Measurements from ENCODE around the gene ABLIM3. TPM values are rescaled to one million over a fixed set of nuclear protein-coding genes. Genes with fewer than 3 reads are reported as not detected.

The ABLIM3 gene
- total RNA-seq, 2 experiments from 2014 or later: not detected

GRCh38 chr5:149274939-149275338 lies 133.6 kb downstream of the ABLIM3 start:
- Mint-ChIP-seq H3K9me3 (no peaks in the 10 kb centered on the region), H3K4me3 (no peak overlapping the region), H3K36me3 (no peaks in the 10 kb centered on the region), H3K4me1 (peaks cover 6% of the 10 kb centered on the region), H3K27ac (no peak overlapping the region), H3K27me3 (peaks cover 40% of the 10 kb centered on the region)
- no peak for DNase-seq

DNA sequence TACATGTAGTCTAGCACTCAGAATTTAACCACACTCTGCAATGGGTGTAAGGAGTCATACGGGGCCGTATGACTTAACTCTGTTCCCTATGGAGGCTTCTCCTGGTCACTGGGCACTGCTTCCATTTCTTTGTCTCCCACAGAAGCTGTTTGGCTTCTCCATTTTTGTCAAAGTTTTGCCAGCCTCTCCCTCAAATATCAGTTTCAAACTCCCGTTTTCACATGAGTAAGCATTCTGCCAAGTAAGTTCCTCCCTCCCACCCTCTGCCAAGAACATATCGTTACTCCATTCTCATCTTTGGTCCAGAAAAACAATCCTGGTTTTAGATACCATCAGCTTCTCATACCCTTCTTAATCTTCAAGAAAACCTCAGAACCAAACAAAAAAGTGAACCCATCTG lies 136.5 kb downstream of the ABLIM3 start:
- H3K4me1 Mint-ChIP-seq: no peaks in the 10 kb centered on the region
- H3K27ac Mint-ChIP-seq: no peak overlapping the region
- no peak overlapping the region for H3K4me3 Mint-ChIP-seq
- H3K27me3 Mint-ChIP-seq: peaks cover 17% of the 10 kb centered on the region
- no peak for DNase-seq
- no peaks in the 10 kb centered on the region for H3K9me3 Mint-ChIP-seq
- H3K36me3 Mint-ChIP-seq: no peaks in the 10 kb centered on the region

- Mint-ChIP-seq H3K36me3 (no peaks in the 10 kb centered on the region), H3K27ac (no peak overlapping the region), H3K4me1 (no peaks in the 10 kb centered on the region), H3K4me3 (no peak overlapping the region), H3K9me3 (no peaks in the 10 kb centered on the region), H3K27me3 (peaks cover 11% of the 10 kb centered on the region)
- DNase-seq: no peak
These were observed 137.3 kb downstream of the ABLIM3 start for GRCh38 chr5:149278451-149279210.

GRCh38 chr5:149279661-149280060 lies 138.4 kb downstream of the ABLIM3 start:
- no peak overlapping the region for H3K27ac Mint-ChIP-seq
- no peaks in the 10 kb centered on the region for H3K9me3 Mint-ChIP-seq
- H3K4me3 Mint-ChIP-seq: no peak overlapping the region
- no peaks in the 10 kb centered on the region for H3K4me1 Mint-ChIP-seq
- DNase-seq: no peak
- no peaks in the 10 kb centered on the region for H3K36me3 Mint-ChIP-seq
- H3K27me3 Mint-ChIP-seq: peaks cover 6% of the 10 kb centered on the region

- H3K9me3 Mint-ChIP-seq: no peaks in the 10 kb centered on the region
- no peaks in the 10 kb centered on the region for H3K4me1 Mint-ChIP-seq
- no peak for DNase-seq
- peaks cover 6% of the 10 kb centered on the region for H3K27me3 Mint-ChIP-seq
- no peaks in the 10 kb centered on the region for H3K36me3 Mint-ChIP-seq
- no peak overlapping the region for H3K27ac Mint-ChIP-seq
- H3K4me3 Mint-ChIP-seq: no peak overlapping the region
These were observed 138.8 kb downstream of the ABLIM3 start for GRCh38 chr5:149280124-149280523.

- Mint-ChIP-seq H3K36me3 (no peaks in the 10 kb centered on the region), H3K27me3 (peaks cover 6% of the 10 kb centered on the region), H3K9me3 (no peaks in the 10 kb centered on the region), H3K4me1 (no peaks in the 10 kb centered on the region), H3K4me3 (no peak overlapping the region), H3K27ac (no peak overlapping the region)
- DNase-seq: no peak
These were observed 139.5 kb downstream of the ABLIM3 start for GRCh38 chr5:149280802-149281201.

DNA sequence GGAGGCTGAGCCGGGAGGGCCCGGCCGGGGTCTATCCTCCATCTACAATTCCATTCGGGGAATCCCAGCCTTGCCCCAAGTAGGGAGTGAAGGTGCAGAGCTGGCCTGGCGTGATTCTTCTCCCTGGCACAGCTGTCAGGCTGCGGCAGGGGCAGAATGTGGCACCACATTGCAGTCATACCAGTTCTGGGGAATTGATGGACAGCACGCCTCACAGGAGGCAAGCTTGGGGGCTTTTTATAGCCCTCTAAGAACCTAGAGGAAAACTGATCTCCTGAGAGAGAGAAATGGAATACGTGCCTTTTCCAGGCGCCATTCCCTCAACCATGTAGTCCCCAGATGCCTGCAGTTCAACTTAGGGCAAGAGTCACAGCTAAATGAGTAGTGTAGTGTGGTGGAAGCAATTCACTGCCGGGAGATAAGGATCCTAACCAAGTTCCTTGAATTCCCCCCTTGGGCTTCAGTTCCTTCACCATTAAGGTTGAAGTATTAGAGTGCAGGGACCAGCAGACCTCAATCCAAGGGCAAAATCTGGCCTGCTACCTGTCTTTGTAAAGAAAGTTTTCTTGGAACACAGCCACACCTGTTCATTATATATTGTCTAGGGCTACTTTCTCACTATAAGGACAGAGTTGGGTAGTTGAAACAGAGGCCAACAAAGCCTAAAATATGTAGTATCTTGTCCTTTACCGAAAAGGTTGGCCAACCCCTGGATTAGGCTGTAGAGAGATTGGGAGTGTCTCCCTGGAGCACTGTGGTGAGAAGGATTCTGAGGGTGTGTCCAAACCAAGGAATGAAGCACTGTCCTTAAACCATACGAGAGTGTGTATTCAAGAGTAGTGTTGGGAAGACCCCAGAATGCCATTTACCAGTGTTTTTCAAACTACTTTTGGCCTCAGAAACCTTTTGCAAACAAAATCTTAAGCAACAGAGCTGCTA lies 141.0 kb downstream of the ABLIM3 start:
- H3K4me1 Mint-ChIP-seq: no peaks in the 10 kb centered on the region
- no peak overlapping the region for H3K27ac Mint-ChIP-seq
- H3K4me3 Mint-ChIP-seq: no peak overlapping the region
- H3K9me3 Mint-ChIP-seq: no peaks in the 10 kb centered on the region
- H3K27me3 Mint-ChIP-seq: peaks cover 2% of the 10 kb centered on the region
- no peaks in the 10 kb centered on the region for H3K36me3 Mint-ChIP-seq
- DNase-seq: no peak

DNA sequence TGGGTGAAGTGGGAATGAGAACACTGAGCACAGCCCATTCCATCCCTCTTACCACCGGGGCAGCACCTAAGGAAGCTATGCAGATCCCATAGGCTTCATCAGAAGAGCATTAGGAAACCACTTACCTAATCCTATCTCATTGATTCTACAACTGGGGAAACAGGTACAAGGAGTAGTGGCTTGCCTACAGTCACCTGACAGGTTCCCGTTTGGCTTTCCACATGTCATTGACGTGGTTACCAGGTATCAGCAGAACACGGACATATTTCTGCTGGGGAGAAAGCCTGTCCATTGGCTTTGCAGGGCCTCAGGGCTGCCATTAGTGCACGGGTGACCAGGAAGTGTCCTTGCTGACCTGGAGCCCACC lies 141.7 kb downstream of the ABLIM3 start:
- Mint-ChIP-seq H3K4me3 (no peak overlapping the region), H3K36me3 (no peaks in the 10 kb centered on the region), H3K27me3 (no peaks in the 10 kb centered on the region), H3K4me1 (no peaks in the 10 kb centered on the region), H3K9me3 (no peaks in the 10 kb centered on the region), H3K27ac (no peak overlapping the region)
- DNase-seq: no peak

DNA sequence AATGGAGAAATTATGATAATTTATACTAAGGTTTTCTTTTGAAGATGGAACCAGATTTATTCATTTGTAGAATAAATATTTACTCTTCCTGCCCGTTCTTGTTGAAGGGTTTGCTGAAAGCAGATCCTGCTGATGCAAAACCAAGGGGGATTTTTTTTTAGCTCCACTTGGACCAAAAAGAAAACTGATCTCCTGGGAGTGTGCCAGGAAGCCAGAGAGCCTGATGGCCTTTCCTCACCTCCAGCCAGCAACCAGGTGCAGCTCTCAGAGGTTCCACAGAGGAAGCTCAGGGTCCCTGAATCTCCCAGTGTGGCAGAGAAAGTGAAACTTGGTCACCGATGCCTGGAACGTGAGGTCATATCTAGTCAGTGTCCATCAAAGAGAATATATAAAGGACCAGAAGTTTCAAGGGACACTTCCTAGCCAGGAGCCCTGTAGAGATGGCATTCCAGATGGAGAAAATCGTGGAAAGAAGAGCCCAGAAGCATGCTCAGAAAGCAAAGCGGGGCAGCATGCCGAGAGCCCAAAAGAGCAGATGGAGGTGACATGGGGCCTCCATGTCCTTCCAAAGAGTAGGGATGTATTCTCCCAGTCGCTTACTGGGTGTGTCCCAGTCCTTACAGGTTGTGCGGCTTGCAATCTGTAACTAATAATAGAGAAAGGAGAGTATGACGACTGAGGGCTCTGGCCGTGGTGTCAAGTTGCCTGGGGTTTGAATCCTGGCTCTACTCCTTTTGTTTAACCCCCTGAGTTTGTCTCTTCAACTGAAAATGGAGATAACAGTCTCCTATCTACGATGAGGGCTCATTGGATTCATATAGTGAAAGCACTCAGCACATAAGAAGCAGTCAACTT lies 142.6 kb downstream of the ABLIM3 start:
- Mint-ChIP-seq H3K4me3 (no peak overlapping the region), H3K36me3 (no peaks in the 10 kb centered on the region), H3K27ac (no peak overlapping the region), H3K9me3 (no peaks in the 10 kb centered on the region), H3K4me1 (no peaks in the 10 kb centered on the region), H3K27me3 (no peaks in the 10 kb centered on the region)
- DNase-seq: no peak

DNA sequence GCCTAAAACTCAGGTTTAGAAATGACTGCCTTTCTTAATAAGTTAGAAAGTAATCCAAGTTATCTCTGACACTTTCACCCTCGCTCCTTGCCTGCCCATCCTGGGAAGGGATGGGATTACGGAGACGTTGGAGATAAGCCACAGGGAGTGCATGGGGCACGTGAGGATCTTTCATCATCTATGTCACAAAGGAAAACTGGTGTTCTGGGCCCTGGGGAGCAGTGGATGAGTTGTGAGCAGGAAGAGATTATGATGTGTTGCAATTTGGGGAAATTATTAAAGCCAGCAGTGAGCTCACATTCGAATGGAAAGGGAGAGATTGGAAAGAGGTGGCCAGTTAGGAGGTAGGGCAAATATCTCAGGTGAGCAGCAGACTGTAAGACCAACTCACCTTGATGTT lies 143.2 kb downstream of the ABLIM3 start:
- no peak for DNase-seq
- Mint-ChIP-seq H3K27me3 (no peaks in the 10 kb centered on the region), H3K36me3 (no peaks in the 10 kb centered on the region), H3K9me3 (no peaks in the 10 kb centered on the region), H3K4me1 (no peaks in the 10 kb centered on the region), H3K27ac (no peak overlapping the region), H3K4me3 (no peak overlapping the region)

- H3K4me3 Mint-ChIP-seq: no peak overlapping the region
- no peaks in the 10 kb centered on the region for H3K9me3 Mint-ChIP-seq
- H3K36me3 Mint-ChIP-seq: no peaks in the 10 kb centered on the region
- no peaks in the 10 kb centered on the region for H3K27me3 Mint-ChIP-seq
- no peaks in the 10 kb centered on the region for H3K4me1 Mint-ChIP-seq
- no peak for DNase-seq
- H3K27ac Mint-ChIP-seq: no peak overlapping the region
These were observed 143.9 kb downstream of the ABLIM3 start for GRCh38 chr5:149285153-149285552.

GRCh38 chr5:149288436-149288835 lies 147.1 kb downstream of the ABLIM3 start:
- H3K9me3 Mint-ChIP-seq: no peaks in the 10 kb centered on the region
- no peaks in the 10 kb centered on the region for H3K4me1 Mint-ChIP-seq
- H3K27me3 Mint-ChIP-seq: no peaks in the 10 kb centered on the region
- H3K36me3 Mint-ChIP-seq: no peaks in the 10 kb centered on the region
- no peak for DNase-seq
- no peak overlapping the region for H3K4me3 Mint-ChIP-seq
- H3K27ac Mint-ChIP-seq: no peak overlapping the region

- H3K4me1 Mint-ChIP-seq: no peaks in the 10 kb centered on the region
- H3K27ac Mint-ChIP-seq: no peak overlapping the region
These were observed 148.0 kb downstream of the ABLIM3 start for GRCh38 chr5:149289301-149289700.

DNA sequence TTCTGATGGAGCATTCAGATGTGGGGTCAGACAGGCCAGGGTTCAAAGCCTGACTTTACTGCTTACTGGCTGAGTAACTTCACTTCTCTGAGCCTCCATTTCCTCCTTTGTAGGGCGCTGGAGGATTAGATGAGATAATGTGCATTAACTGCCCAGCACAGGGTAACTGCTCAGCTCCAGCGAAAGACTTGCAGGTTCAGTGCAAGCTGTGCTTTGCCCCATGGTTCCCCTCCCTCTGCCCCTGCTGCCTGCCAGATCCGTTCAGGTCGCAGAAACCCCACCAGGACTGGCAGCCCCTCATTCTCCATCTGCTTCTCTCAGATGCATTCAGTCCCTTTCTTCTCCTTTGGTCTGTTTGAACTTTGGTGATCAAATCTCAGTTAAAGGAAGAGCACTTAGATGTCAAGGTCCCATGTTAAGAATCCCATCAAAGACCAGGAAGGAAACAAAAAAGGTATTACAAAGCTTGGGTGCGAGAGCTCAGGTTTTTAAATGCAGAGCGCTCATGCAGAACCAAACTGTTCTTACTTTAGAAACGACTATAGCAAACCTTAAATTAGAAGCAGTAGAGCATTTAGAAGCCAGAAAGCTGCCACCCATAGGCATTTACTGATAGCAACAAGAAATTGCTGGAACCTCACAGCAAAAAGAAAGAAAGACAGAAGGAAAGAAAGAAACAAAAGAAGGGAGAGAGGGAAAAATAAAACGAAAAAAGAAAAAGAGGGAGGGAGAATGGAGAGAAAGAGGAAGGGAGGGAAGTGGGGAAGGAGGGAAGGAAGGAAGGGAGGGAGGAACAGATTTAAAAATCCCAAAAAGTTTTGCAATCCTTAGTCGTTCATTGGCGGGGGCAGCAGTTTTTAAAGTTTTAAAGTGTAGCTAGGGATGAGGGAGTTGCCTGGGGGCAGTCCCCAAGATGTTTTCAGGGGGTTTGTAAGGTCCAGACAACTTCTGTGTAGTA lies 153.9 kb downstream of the ABLIM3 start:
- H3K27me3 Mint-ChIP-seq: no peaks in the 10 kb centered on the region
- H3K9me3 Mint-ChIP-seq: no peaks in the 10 kb centered on the region
- no peak overlapping the region for H3K27ac Mint-ChIP-seq
- DNase-seq: no peak
- peak overlapping the region; percentile 0 for H3K4me3 Mint-ChIP-seq
- H3K36me3 Mint-ChIP-seq: no peaks in the 10 kb centered on the region
- H3K4me1 Mint-ChIP-seq: peaks cover 25% of the 10 kb centered on the region

More at GRCh38 chr5:149289301-149289700, 148.0 kb downstream of the ABLIM3 start:
- H3K27me3 Mint-ChIP-seq: no peaks in the 10 kb centered on the region
- DNase-seq: no peak
- no peak overlapping the region for H3K4me3 Mint-ChIP-seq
- no peaks in the 10 kb centered on the region for H3K9me3 Mint-ChIP-seq
- H3K36me3 Mint-ChIP-seq: no peaks in the 10 kb centered on the region

All from activated naive CD8-positive, alpha-beta T cell treated with anti-CD3 and anti-CD28 coated beads for 36 hours (primary cell).